Activated CD8-positive, alpha-beta memory T cell treated with anti-CD3 and anti-CD28 coated beads, Interleukin-2, amount 10 ng/mL, durations not matched to agents 7 days and 5 days (primary cell): ENCODE results near the gene NHLRC2. TPM values are rescaled to one million over a fixed set of nuclear protein-coding genes. Genes with fewer than 3 reads are reported as not detected.

Source experiments
- ATAC-seq: fragments of 150-1000 bp; cut with Tn5 transposase; one replicate; pipeline ENCODE4 v1.10.0; 2021; ENCODE audit warnings: moderate library complexity
- CTCF ChIA-PET: fragments of 350-600 bp; sonication (Branson Sonifier 250); formaldehyde crosslinking; loops from one replicate; lab custom pipeline; 2021; ENCODE audit warnings: antibody characterized with exemption; lab: Charles Lee
- DNase-seq: peaks from one replicate; pipeline ENCODE4 v3.0.0-alpha.2; 2020
- H3K27ac Mint-ChIP-seq: one replicate; pipeline ENCODE4 v1.8.0; 2021; ENCODE audit warnings: mild to moderate bottlenecking, mixed read lengths
- H3K27me3 Mint-ChIP-seq: one replicate; pipeline ENCODE4 v1.8.0; 2021; ENCODE audit warnings: mixed read lengths
- H3K36me3 Mint-ChIP-seq: one replicate; pipeline ENCODE4 v1.8.0; 2021; ENCODE audit warnings: mild to moderate bottlenecking, mixed read lengths
- H3K4me1 Mint-ChIP-seq: one replicate; pipeline ENCODE4 v1.8.0; 2021; ENCODE audit warnings: mixed read lengths
- H3K4me3 Mint-ChIP-seq: one replicate; pipeline ENCODE4 v1.8.0; 2021; ENCODE audit warnings: mild to moderate bottlenecking, moderate library complexity, mixed read lengths
- H3K9me3 Mint-ChIP-seq: one replicate; pipeline ENCODE4 v1.8.0; 2022; ENCODE audit warnings: low read depth, mixed read lengths
- total RNA-seq, 2 experiments: library from RNA; stranded (reverse); gene quantifications; one replicate each; pipeline ENCODE4 v1.2.3, GENCODE V29; 2021

NHLRC2 gene
- total RNA-seq, 2 experiments from 2014 or later = 35.7 to 36.4 TPM

DNA sequence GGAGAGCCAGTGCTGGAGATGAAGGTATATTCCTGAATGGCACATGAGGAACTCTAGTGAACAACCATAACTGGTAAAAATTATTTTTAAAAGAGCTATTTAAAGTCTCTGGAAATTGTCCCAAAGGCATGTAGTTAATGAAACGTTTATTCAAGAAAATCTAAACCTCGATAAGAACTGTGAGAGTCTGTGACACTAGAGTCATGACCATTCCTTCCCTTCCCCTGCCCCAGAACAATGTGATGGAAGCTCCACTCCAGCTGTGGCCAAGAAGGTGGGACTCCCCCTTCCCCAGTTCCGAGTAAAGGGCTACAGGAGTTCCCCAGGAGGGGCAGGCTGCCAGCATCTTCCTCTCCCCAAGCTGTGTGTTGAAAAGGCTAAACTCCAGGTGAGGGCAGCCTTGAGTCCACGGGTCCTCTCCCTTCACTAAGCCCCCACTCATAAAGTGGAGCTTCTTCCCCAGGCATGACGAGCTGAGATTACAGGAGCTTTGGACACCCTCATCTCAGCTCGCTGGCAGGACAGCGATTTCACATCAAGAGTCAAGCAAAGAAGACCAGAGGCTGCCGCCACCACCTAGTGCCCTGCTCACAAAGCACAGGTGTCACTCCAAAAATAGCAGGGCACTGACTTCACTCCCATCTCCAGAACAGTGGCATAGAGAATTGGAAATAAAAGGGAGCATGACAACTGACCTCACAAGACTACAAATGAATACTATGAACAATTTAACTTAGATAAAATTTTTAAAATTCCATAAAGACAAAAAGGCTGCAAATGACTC, 68.5 kb downstream of the NHLRC2 start:
- CTCF ChIA-PET = interaction anchor here (1.1 to 1.2 kb wide), 2 partner anchors 10 to 51 kb away, joined by 3 read pairs; no protein-coding TSS in a partner anchor

DNA sequence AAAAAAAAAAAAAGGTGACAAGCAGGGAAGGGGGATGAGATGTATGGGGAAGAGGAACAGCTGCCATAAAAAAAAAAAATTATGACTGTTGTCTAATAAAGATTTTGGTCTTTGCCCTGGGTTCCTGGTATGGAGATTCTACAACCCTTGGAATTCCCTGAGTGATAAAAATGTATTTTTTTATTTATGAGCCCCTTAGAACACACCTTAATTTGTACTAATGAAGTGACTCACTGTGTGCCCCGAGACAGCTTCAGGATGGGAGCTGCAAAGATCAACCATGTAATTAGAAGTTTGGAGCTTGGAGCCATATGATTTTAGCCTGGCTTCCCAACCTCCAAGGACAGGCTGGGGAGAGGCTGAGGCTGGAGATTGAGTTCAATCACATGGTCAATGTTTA, 69.7 kb downstream of the NHLRC2 start:
- CTCF ChIA-PET = no interaction called here
- H3K27me3 Mint-ChIP-seq = peaks cover 33% of the 10 kb centered on the region
- no peak for ATAC-seq
- peaks cover 5% of the 10 kb centered on the region for H3K9me3 Mint-ChIP-seq
- DNase-seq = no peak
- H3K36me3 Mint-ChIP-seq = peaks cover 10% of the 10 kb centered on the region
- H3K4me1 Mint-ChIP-seq = peaks cover 3% of the 10 kb centered on the region
- no peak overlapping the region for H3K27ac Mint-ChIP-seq
- H3K4me3 Mint-ChIP-seq = no peak overlapping the region

More for the DNA sequence above, 68.5 kb downstream of the NHLRC2 start:
- H3K27me3 Mint-ChIP-seq = peaks cover 28% of the 10 kb centered on the region
- H3K4me1 Mint-ChIP-seq = peaks cover 3% of the 10 kb centered on the region
- H3K9me3 Mint-ChIP-seq = peaks cover 5% of the 10 kb centered on the region
- peaks cover 12% of the 10 kb centered on the region for H3K36me3 Mint-ChIP-seq
- H3K27ac Mint-ChIP-seq = no peak overlapping the region
- DNase-seq = no peak
- no peak for ATAC-seq
- H3K4me3 Mint-ChIP-seq = no peak overlapping the region

DNA sequence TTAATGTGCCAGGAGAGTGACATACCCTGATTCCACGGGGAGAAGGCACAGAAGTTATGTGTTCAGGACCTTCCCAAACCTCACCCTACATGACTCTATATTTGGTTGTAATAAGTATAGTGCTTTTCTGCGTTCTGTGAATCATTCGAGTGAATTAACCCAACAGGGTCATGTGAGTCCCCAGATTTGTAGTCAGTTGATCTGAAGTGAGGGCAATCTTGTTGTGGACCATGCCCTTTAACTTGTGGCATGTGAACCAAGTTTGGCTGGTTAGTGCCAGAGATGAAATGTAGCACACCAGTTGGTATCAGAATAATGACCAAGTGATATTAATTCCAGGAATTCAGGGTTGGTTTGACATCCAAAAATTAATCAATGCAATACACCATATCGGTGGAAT, 70.2 kb downstream of the NHLRC2 start:
- no peak for DNase-seq
- H3K4me3 Mint-ChIP-seq = no peak overlapping the region
- peaks cover 38% of the 10 kb centered on the region for H3K27me3 Mint-ChIP-seq
- no peak overlapping the region for H3K27ac Mint-ChIP-seq
- CTCF ChIA-PET = no interaction called here
- peaks cover 3% of the 10 kb centered on the region for H3K4me1 Mint-ChIP-seq
- H3K9me3 Mint-ChIP-seq = peaks cover 5% of the 10 kb centered on the region
- H3K36me3 Mint-ChIP-seq = peaks cover 10% of the 10 kb centered on the region
- no peak for ATAC-seq

DNA sequence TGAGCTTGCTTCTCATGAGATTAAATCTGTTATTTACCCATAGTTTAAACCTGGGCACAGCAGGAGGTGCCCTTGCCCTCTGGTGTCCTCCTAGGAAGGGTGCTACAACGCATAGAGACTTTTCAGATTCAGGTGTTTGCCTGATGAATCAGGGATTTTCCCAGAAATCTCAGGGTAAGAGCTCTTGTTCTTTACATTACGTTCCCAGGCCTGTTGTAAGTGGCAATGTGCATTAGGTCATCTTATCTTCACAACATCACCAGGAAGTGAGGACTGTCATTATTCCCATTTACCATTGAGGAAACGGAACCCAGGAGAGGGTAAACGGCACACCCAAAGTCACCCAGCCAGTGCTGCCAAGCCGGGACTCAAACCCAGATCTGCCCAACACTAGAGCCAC, 73.0 kb downstream of the NHLRC2 start:
- Mint-ChIP-seq H3K9me3 (peaks cover 5% of the 10 kb centered on the region), H3K4me3 (no peak overlapping the region), H3K36me3 (peaks cover 10% of the 10 kb centered on the region), H3K27me3 (peaks cover 41% of the 10 kb centered on the region), H3K27ac (no peak overlapping the region), H3K4me1 (peaks cover 3% of the 10 kb centered on the region)
- ATAC-seq (no peak), DNase-seq (no peak)
- CTCF ChIA-PET = no interaction called here

DNA sequence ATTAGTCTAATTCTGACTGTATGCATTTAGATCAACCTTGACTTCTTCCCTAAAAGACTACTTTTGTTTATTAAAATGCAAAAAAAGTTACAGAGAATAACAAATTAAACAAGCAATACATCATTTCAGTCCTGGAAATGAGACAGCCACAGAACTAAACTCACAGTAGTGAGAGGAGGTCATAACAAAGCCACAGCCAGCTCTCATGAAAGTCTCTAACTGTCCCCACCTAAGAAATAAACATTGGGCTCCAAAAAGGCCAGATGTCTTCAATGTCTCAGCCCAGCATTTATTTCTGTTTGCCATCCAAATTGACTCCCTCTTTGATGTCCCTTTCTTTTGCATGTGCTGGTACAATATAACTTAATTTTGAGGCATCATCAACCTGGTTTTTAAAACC, 74.4 kb downstream of the NHLRC2 start:
- CTCF ChIA-PET = no interaction called here
- ATAC-seq = no peak
- H3K27ac Mint-ChIP-seq = no peak overlapping the region
- H3K4me1 Mint-ChIP-seq = no peaks in the 10 kb centered on the region
- H3K36me3 Mint-ChIP-seq = peaks cover 10% of the 10 kb centered on the region
- peaks cover 38% of the 10 kb centered on the region for H3K27me3 Mint-ChIP-seq
- no peak overlapping the region for H3K4me3 Mint-ChIP-seq
- H3K9me3 Mint-ChIP-seq = peaks cover 9% of the 10 kb centered on the region
- no peak for DNase-seq

DNA sequence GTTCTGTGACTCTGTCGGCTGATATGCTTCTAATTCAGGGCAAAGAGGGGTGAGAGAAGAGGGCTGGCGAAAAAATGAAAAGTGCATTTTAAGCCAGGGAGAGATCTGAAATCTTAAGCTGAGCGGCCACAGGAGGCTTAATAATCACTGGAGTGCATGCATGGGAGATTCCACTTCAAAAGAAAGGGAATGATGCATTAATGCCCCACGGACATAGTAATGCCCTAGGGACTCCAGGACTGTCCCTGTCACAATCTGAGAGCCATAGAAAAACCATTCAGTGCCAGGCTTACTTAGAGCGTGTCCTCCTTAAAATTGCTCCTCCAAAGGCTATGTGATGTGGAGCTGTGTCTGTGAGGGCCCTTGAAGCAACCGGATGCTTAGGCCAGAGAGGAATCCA, 75.1 kb downstream of the NHLRC2 start:
- peaks cover 9% of the 10 kb centered on the region for H3K36me3 Mint-ChIP-seq
- no peaks in the 10 kb centered on the region for H3K4me1 Mint-ChIP-seq
- ATAC-seq (no peak), DNase-seq (no peak)
- H3K27ac Mint-ChIP-seq = no peak overlapping the region
- H3K27me3 Mint-ChIP-seq = peaks cover 34% of the 10 kb centered on the region
- CTCF ChIA-PET = no interaction called here
- H3K4me3 Mint-ChIP-seq = no peak overlapping the region
- H3K9me3 Mint-ChIP-seq = peaks cover 9% of the 10 kb centered on the region

DNA sequence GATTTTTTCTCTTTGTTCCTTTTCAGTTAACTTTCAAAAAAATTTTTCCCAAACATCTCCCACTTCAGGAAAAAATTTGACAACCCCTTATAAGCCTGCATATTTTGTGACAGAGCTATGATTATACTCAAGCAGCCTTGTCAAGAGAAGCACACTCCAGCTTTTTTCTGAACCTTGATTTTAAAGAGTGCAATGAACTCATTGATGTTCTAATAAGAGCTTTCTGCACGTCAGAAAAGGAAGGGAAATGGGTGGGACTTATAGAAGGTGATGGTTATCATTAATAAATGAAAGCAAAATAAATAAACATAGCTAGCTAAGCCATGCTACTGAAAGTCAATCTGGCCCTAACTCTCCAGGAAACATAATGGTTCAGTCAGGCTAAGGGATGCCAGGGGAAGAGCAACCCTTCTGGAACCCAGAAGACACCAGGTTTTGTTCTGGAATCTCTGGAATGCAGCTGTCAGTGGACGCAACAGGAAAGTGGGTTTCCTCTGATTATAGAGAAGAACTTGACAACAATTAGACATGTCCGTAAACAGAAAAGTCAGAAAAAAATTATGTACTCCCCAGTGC, 76.1 kb downstream of the NHLRC2 start:
- CTCF ChIA-PET = no interaction called here

DNA sequence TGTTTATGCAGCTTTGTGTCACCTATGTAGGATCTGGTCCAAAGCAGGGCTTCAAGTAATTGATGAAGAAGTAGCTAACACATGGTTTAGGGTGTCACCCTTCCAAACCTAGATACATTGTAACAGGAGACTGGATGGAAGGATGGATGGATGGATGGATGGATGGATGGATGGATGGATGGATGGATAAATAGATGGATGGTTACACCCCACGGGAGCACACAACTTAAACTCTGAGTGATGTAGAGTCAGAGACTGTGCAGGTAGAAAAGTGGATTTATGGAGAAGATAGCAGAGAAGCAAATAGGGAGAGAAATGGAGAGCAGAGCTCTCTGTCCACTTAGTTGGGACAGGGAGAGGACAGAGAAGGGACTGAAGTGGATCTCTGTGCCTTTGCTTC, 78.4 kb downstream of the NHLRC2 start:
- Mint-ChIP-seq H3K4me3 (no peak overlapping the region), H3K27me3 (peaks cover 15% of the 10 kb centered on the region), H3K9me3 (peaks cover 4% of the 10 kb centered on the region), H3K4me1 (no peaks in the 10 kb centered on the region), H3K27ac (no peak overlapping the region), H3K36me3 (no peaks in the 10 kb centered on the region)
- no peak for ATAC-seq
- CTCF ChIA-PET = interaction anchor here (1.1 to 1.3 kb wide), 2 partner anchors 10 to 135 kb away, joined by 3 read pairs; no protein-coding TSS in a partner anchor
- DNase-seq = no peak

More for the DNA sequence above, 76.1 kb downstream of the NHLRC2 start:
- DNase-seq (no peak), ATAC-seq (no peak)
- no peak overlapping the region for H3K27ac Mint-ChIP-seq
- H3K36me3 Mint-ChIP-seq = no peaks in the 10 kb centered on the region
- no peak overlapping the region for H3K4me3 Mint-ChIP-seq
- H3K4me1 Mint-ChIP-seq = no peaks in the 10 kb centered on the region
- H3K27me3 Mint-ChIP-seq = peaks cover 25% of the 10 kb centered on the region
- peaks cover 4% of the 10 kb centered on the region for H3K9me3 Mint-ChIP-seq

DNA sequence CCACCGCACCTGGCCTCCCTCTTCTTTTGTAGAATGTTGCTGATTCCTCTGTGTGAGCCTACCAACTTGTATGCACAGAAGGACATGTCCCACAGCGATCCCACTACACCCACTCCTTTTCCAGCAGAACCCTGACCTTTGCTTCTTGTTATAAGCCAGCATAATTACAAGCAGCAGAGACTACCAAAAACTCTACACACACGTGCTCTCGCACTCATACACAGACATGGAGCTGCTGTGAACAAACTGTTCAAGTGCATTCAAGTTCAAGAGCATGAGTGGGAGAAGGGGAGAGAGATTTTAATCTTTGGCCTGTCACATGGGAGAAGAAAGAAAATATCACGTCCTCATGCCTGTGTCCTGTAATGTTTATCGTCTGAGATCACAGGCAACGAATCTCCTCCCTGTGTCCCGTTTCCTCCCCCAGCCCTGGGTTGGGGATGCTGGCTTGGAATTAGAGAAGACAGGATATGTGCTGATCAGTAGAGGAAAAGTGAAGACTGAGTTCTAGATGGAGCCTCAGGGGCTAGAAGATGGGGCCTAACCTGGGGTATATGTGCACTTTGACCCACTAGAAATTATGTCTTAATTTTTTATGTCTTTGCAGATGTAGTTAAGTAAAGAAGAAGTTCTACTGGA, 79.6 kb downstream of the NHLRC2 start:
- CTCF ChIA-PET = interaction anchor here (1.1 kb wide), 1 partner anchor 11 kb away, joined by 3 read pairs; no protein-coding TSS in a partner anchor
- Mint-ChIP-seq H3K4me1 (no peaks in the 10 kb centered on the region), H3K4me3 (no peak overlapping the region), H3K36me3 (no peaks in the 10 kb centered on the region), H3K27ac (no peak overlapping the region), H3K9me3 (peaks cover 4% of the 10 kb centered on the region), H3K27me3 (peaks cover 22% of the 10 kb centered on the region)
- ATAC-seq (no peak), DNase-seq (no peak)

DNA sequence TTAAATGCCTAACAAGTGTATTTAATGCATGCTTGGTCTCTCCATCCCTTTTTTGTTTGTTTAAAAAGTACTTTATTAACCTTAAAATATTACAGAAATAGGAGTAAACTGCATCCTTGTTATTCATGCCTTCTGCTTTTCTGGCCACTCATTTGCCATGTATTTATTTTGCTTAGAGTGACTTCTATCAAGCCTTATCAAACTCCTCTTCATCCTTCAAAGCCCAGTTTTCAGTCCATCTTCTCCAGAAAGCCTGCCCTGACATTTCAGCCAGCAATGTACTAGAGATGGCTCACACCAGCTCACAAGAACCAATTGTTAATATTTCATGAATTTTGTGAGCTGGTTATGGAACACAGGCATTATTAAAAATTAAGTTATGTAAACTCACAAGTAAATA, 82.8 kb downstream of the NHLRC2 start:
- Mint-ChIP-seq H3K27me3 (peaks cover 25% of the 10 kb centered on the region), H3K27ac (no peak overlapping the region), H3K36me3 (no peaks in the 10 kb centered on the region), H3K4me1 (no peaks in the 10 kb centered on the region), H3K4me3 (no peak overlapping the region), H3K9me3 (peaks cover 4% of the 10 kb centered on the region)
- DNase-seq (no peak), ATAC-seq (no peak)
- CTCF ChIA-PET = no interaction called here

DNA sequence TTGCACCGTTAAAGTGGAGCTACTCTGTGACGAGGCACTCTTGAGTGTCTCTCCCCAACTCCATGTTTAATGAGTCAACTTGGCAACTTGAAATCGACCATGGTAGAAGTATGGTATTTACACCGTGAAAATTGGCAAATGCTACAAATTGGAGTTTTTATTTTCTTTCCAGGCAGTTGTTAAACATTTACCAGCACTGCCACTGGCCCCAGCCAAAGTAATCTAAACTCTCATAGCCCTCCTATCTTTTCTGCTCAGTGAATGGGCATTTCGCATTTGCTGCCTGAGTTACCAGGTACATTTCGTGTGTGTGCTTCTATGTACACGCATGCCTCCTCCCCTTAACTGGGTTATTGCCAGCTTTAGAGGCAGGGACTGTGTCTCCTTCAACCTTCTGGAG, 83.3 kb downstream of the NHLRC2 start:
- DNase-seq (no peak), ATAC-seq (no peak)
- H3K27me3 Mint-ChIP-seq = peaks cover 25% of the 10 kb centered on the region
- H3K4me1 Mint-ChIP-seq = no peaks in the 10 kb centered on the region
- H3K27ac Mint-ChIP-seq = no peak overlapping the region
- CTCF ChIA-PET = no interaction called here
- no peak overlapping the region for H3K4me3 Mint-ChIP-seq
- no peaks in the 10 kb centered on the region for H3K36me3 Mint-ChIP-seq
- peaks cover 2% of the 10 kb centered on the region for H3K9me3 Mint-ChIP-seq

DNA sequence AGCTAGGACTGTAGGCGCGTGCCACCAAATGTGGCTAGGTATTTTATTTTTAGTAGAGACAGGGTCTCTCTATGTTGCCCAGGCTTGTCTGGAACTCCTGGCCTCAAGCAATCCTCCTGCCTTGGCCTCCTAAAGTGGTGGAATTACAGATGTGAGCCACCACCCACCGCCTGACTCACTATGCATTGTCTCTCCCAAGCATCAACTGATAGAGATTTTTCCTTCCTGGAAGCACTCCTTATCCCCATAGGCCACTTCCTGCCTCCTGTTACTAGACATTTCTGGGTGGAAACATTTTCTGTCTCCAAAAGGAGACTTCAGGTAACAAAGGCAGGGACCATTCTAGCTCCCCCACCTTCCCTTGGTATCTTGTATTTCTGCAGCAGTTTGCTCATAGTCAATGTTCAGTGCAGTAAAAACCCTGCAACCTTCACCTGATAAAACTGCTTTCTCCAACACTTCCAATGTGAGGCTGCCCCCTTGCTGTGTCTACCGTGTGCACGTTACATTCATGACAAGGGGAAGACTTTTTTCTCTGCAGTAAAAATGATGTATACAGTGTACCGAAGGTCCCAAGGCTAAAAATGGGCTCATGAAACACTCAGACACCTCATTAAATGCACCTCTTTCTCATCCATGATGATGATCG, 84.9 kb downstream of the NHLRC2 start:
- H3K27me3 Mint-ChIP-seq = peaks cover 25% of the 10 kb centered on the region
- no peak overlapping the region for H3K4me3 Mint-ChIP-seq
- ATAC-seq (no peak), DNase-seq (no peak)
- H3K4me1 Mint-ChIP-seq = no peaks in the 10 kb centered on the region
- H3K27ac Mint-ChIP-seq = no peak overlapping the region
- no peaks in the 10 kb centered on the region for H3K36me3 Mint-ChIP-seq
- no peaks in the 10 kb centered on the region for H3K9me3 Mint-ChIP-seq
- CTCF ChIA-PET = no interaction called here

DNA sequence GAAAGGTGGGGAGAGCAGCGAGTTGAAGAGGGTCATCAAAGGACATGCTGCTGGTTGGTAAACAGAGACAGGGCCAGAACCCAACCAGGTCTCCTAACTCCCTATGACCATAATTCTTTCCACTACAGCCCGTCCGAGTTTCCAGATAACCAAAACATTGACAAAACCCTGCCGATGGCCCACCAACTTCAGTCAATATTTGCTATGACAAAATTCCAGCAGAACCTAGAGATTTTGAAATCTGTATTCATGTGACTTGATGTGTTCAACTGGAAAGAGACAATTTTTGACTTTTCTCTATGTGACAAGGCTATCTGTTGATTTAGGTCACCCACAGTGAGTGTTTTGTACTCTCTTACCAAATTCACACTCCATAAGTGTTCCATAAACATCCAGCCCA, 86.7 kb downstream of the NHLRC2 start:
- H3K36me3 Mint-ChIP-seq = no peaks in the 10 kb centered on the region
- no peak overlapping the region for H3K4me3 Mint-ChIP-seq
- ATAC-seq = no peak
- H3K27ac Mint-ChIP-seq = no peak overlapping the region
- H3K9me3 Mint-ChIP-seq = no peaks in the 10 kb centered on the region
- peaks cover 25% of the 10 kb centered on the region for H3K27me3 Mint-ChIP-seq
- no peak for DNase-seq
- CTCF ChIA-PET = no interaction called here
- H3K4me1 Mint-ChIP-seq = no peaks in the 10 kb centered on the region
